WTC11 (cell line): ENCODE data around the gene HOMER2. TPM values are rescaled to one million over a fixed set of nuclear protein-coding genes. Genes with fewer than 3 reads are reported as not detected.

ENCODE experiments used
- ATAC-seq: fragments of 200-7000 bp; cut with Tn5 transposase; 2 replicates; pipeline ENCODE4 v1.10.0; 2021; ENCODE audit warnings: mild to moderate bottlenecking, moderate library complexity
- CTCF ChIA-PET: fragments of 300-600 bp; sonication (Branson Sonifier 250); formaldehyde crosslinking; loops from one replicate; lab custom pipeline; 2021; ENCODE audit warnings: antibody characterized with exemption; lab: Charles Lee
- POLR2A ChIA-PET: fragments of 350-600 bp; sonication (Branson Sonifier 250); formaldehyde crosslinking; loops from one replicate; lab custom pipeline; 2021; ENCODE audit warnings: antibody characterized with exemption; lab: Charles Lee
- DNase-seq: peaks from one replicate; pipeline ENCODE4 v3.0.0; 2021; ENCODE audit warnings: low spot score
- H3K27ac Mint-ChIP-seq: 2 replicates; pipeline ENCODE4 v1.8.0; 2021; ENCODE audit warnings: mixed read lengths
- H3K27me3 Mint-ChIP-seq: 2 replicates; pipeline ENCODE4 v1.8.0; 2021; ENCODE audit warnings: low read depth, mild to moderate bottlenecking, moderate library complexity, mixed read lengths
- H3K36me3 Mint-ChIP-seq: 2 replicates; pipeline ENCODE4 v1.8.0; 2021; ENCODE audit warnings: mixed read lengths
- H3K4me1 Mint-ChIP-seq: 2 replicates; pipeline ENCODE4 v1.8.0; 2022; ENCODE audit warnings: mixed read lengths
- H3K4me3 Mint-ChIP-seq: 2 replicates; pipeline ENCODE4 v1.8.0; 2021; ENCODE audit warnings: mild to moderate bottlenecking, moderate library complexity, mixed read lengths
- H3K9me3 Mint-ChIP-seq: 2 replicates; pipeline ENCODE4 v1.8.0; 2021; ENCODE audit warnings: mixed read lengths
- CBFB ChIP-seq: sonication (generic); formaldehyde crosslinking; IDR thresholded peaks from 2 replicates; pipeline ENCODE4 v1.8.1; 2022; ENCODE audit warnings: mild to moderate bottlenecking, low read depth, missing genetic modification reagents
- E2F5 ChIP-seq: sonication (generic); formaldehyde crosslinking; IDR thresholded peaks from 2 replicates; pipeline ENCODE4 v1.8.1; 2022; ENCODE audit warnings: mild to moderate bottlenecking, moderate library complexity, missing genetic modification reagents
- EMX1 ChIP-seq: fragments of 250-450 bp; sonication (Bioruptor Pico); IDR thresholded peaks from 2 replicates; pipeline ENCODE4 v1.8.0; 2021; ENCODE audit warnings: mild to moderate bottlenecking
- GABPB1 ChIP-seq: sonication (generic); formaldehyde crosslinking; IDR thresholded peaks from 2 replicates; pipeline ENCODE4 v1.8.1; 2023; ENCODE audit warnings: mild to moderate bottlenecking, missing genetic modification reagents
- HMGA2 ChIP-seq: fragments of 250-450 bp; sonication (Bioruptor Pico); IDR thresholded peaks from 2 replicates; pipeline ENCODE4 v1.4.0; 2021; ENCODE audit warnings: mild to moderate bottlenecking, moderate library complexity
- IRF1 ChIP-seq: sonication (generic); formaldehyde crosslinking; IDR thresholded peaks from 2 replicates; pipeline ENCODE4 v1.8.0; 2023; ENCODE audit warnings: missing genetic modification reagents
- IRF2 ChIP-seq: sonication (generic); formaldehyde crosslinking; IDR thresholded peaks from 2 replicates; pipeline ENCODE4 v1.8.0; 2022; ENCODE audit warnings: low read depth, missing genetic modification reagents, borderline replicate concordance
- JAZF1 ChIP-seq: fragments of 250-450 bp; sonication (Bioruptor Pico); IDR thresholded peaks from 2 replicates; pipeline ENCODE4 v1.9.0; 2021; ENCODE audit warnings: moderate library complexity, mild to moderate bottlenecking, inconsistent platforms
- NR2C2 ChIP-seq: sonication (generic); formaldehyde crosslinking; IDR thresholded peaks from 2 replicates; pipeline ENCODE4 v1.8.0; 2022; ENCODE audit warnings: mild to moderate bottlenecking, missing genetic modification reagents
- PREB ChIP-seq: sonication (generic); formaldehyde crosslinking; IDR thresholded peaks from 2 replicates; pipeline ENCODE4 v1.8.1; 2022; ENCODE audit warnings: mild to moderate bottlenecking, missing genetic modification reagents, moderate library complexity, borderline replicate concordance
- PRRX2 ChIP-seq: fragments of 250-450 bp; sonication (Bioruptor Pico); IDR thresholded peaks from 2 replicates; pipeline ENCODE4 v1.8.0; 2021; ENCODE audit warnings: mild to moderate bottlenecking
- TP53 ChIP-seq: sonication (generic); formaldehyde crosslinking; IDR thresholded peaks from 2 replicates; pipeline ENCODE4 v1.8.1; 2023; ENCODE audit warnings: mild to moderate bottlenecking, missing genetic modification reagents
- ZNF121 ChIP-seq: sonication (generic); formaldehyde crosslinking; IDR thresholded peaks from 2 replicates; pipeline ENCODE4 v1.8.0; 2023; ENCODE audit warnings: missing genetic modification reagents
- ZNF219 ChIP-seq: sonication (generic); formaldehyde crosslinking; IDR thresholded peaks from 2 replicates; pipeline ENCODE4 v1.8.0; 2023; ENCODE audit warnings: missing genetic modification reagents, mild to moderate bottlenecking, borderline replicate concordance
- ZNF263 ChIP-seq: sonication (generic); formaldehyde crosslinking; IDR thresholded peaks from 2 replicates; pipeline ENCODE4 v1.8.1; 2022; ENCODE audit warnings: low read depth, mild to moderate bottlenecking, moderate library complexity, missing genetic modification reagents
- ZNF281 ChIP-seq: sonication (generic); formaldehyde crosslinking; IDR thresholded peaks from 2 replicates; pipeline ENCODE4 v1.8.0; 2023; ENCODE audit warnings: mild to moderate bottlenecking, missing genetic modification reagents
- ZNF416 ChIP-seq: fragments of 250-450 bp; sonication (Bioruptor Pico); IDR thresholded peaks from 2 replicates; pipeline ENCODE4 v1.9.0; 2021; ENCODE audit warnings: mild to moderate bottlenecking, inconsistent platforms
- total RNA-seq: library from RNA; stranded (reverse); gene quantifications from 3 replicates; pipeline ENCODE4 v1.2.3, GENCODE V29; 2021
- TF ChIP-seq, protein P1 (sequence below): sonication (generic); formaldehyde crosslinking; IDR thresholded peaks from 2 replicates; pipeline ENCODE4 v1.8.0; 2022; ENCODE audit warnings: mild to moderate bottlenecking, missing genetic modification reagents
- TF ChIP-seq, protein P2 (sequence below): sonication (generic); formaldehyde crosslinking; IDR thresholded peaks from 2 replicates; pipeline ENCODE4 v1.8.1; 2023; ENCODE audit warnings: mild to moderate bottlenecking, missing genetic modification reagents, moderate library complexity
- TF ChIP-seq, protein P3 (sequence below): sonication (generic); formaldehyde crosslinking; IDR thresholded peaks from 2 replicates; pipeline ENCODE4 v1.8.1; 2023; ENCODE audit warnings: mild to moderate bottlenecking, missing genetic modification reagents
- TF ChIP-seq, protein P4 (sequence below): fragments of 250-450 bp; sonication (Bioruptor Pico); IDR thresholded peaks from 2 replicates; pipeline ENCODE4 v2.1.2; 2022; ENCODE audit warnings: mild to moderate bottlenecking, moderate library complexity

Gene HOMER2
- total RNA-seq, 1 experiment from 2014 or later = 17.4 TPM

GRCh38 chr15:82950295-82950694, 2.2 kb downstream of the HOMER2 start (continued):
- TF ChIP-seq, protein P1, sequence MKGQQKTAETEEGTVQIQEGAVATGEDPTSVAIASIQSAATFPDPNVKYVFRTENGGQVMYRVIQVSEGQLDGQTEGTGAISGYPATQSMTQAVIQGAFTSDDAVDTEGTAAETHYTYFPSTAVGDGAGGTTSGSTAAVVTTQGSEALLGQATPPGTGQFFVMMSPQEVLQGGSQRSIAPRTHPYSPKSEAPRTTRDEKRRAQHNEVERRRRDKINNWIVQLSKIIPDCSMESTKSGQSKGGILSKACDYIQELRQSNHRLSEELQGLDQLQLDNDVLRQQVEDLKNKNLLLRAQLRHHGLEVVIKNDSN = no peak
- no peak for TF ChIP-seq GABPB1

- TF ChIP-seq EMX1 (CRISPR knock-in tag) = no peak
- no peak for TF ChIP-seq NR2C2 (CRISPR knock-in tag)
- TF ChIP-seq, protein P2, sequence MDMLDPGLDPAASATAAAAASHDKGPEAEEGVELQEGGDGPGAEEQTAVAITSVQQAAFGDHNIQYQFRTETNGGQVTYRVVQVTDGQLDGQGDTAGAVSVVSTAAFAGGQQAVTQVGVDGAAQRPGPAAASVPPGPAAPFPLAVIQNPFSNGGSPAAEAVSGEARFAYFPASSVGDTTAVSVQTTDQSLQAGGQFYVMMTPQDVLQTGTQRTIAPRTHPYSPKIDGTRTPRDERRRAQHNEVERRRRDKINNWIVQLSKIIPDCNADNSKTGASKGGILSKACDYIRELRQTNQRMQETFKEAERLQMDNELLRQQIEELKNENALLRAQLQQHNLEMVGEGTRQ = no peak
- no peak for TF ChIP-seq ZNF416 (CRISPR knock-in tag)
- no peak for TF ChIP-seq ZNF263 (CRISPR knock-in tag)
- TF ChIP-seq PRRX2 (CRISPR knock-in tag) = no peak
- TF ChIP-seq TP53 (CRISPR knock-in tag) = no peak
- TF ChIP-seq ZNF121 (CRISPR knock-in tag) = no peak
- TF ChIP-seq ZNF281 (CRISPR knock-in tag) = no peak
- no peak for TF ChIP-seq HMGA2 (CRISPR knock-in tag)
- TF ChIP-seq ZNF219 (CRISPR knock-in tag) = no peak
- TF ChIP-seq IRF2 (CRISPR knock-in tag) = no peak
- TF ChIP-seq PREB (CRISPR knock-in tag) = no peak
- no peak for TF ChIP-seq JAZF1 (CRISPR knock-in tag)
- no peak for TF ChIP-seq E2F5 (CRISPR knock-in tag)
- TF ChIP-seq, protein P3, sequence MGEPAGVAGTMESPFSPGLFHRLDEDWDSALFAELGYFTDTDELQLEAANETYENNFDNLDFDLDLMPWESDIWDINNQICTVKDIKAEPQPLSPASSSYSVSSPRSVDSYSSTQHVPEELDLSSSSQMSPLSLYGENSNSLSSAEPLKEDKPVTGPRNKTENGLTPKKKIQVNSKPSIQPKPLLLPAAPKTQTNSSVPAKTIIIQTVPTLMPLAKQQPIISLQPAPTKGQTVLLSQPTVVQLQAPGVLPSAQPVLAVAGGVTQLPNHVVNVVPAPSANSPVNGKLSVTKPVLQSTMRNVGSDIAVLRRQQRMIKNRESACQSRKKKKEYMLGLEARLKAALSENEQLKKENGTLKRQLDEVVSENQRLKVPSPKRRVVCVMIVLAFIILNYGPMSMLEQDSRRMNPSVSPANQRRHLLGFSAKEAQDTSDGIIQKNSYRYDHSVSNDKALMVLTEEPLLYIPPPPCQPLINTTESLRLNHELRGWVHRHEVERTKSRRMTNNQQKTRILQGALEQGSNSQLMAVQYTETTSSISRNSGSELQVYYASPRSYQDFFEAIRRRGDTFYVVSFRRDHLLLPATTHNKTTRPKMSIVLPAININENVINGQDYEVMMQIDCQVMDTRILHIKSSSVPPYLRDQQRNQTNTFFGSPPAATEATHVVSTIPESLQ (CRISPR knock-in tag) = no peak
- TF ChIP-seq CBFB (CRISPR knock-in tag) = no peak
- TF ChIP-seq IRF1 (CRISPR knock-in tag) = no peak
- TF ChIP-seq, protein P4, sequence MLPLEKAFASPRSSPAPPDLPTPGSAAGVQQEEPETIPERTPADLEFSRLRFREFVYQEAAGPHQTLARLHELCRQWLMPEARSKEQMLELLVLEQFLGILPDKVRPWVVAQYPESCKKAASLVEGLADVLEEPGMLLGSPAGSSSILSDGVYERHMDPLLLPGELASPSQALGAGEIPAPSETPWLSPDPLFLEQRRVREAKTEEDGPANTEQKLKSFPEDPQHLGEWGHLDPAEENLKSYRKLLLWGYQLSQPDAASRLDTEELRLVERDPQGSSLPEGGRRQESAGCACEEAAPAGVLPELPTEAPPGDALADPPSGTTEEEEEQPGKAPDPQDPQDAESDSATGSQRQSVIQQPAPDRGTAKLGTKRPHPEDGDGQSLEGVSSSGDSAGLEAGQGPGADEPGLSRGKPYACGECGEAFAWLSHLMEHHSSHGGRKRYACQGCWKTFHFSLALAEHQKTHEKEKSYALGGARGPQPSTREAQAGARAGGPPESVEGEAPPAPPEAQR = no peak
- no peak overlapping the region for H3K27ac Mint-ChIP-seq
- POLR2A ChIA-PET = no interaction called here
- H3K27me3 Mint-ChIP-seq = no peaks in the 10 kb centered on the region
- H3K4me1 Mint-ChIP-seq = 0 out of 2 replicates have a peak, but pooled peaks cover 3% of the 10 kb centered on the region
- no peak overlapping the region for H3K4me3 Mint-ChIP-seq
- no peak for DNase-seq
- H3K9me3 Mint-ChIP-seq = no peaks in the 10 kb centered on the region
- H3K36me3 Mint-ChIP-seq = no peaks in the 10 kb centered on the region
- no peak for ATAC-seq
- CTCF ChIA-PET = interaction anchor here (1.3 kb wide), 1 partner anchor 13 kb away, joined by 3 read pairs; no protein-coding TSS in a partner anchor
These were observed 6.3 kb downstream of the HOMER2 start for GRCh38 chr15:82946155-82946701.
